Measurements from ENCODE around the gene LIMS2.

The LIMS2 gene

DNA sequence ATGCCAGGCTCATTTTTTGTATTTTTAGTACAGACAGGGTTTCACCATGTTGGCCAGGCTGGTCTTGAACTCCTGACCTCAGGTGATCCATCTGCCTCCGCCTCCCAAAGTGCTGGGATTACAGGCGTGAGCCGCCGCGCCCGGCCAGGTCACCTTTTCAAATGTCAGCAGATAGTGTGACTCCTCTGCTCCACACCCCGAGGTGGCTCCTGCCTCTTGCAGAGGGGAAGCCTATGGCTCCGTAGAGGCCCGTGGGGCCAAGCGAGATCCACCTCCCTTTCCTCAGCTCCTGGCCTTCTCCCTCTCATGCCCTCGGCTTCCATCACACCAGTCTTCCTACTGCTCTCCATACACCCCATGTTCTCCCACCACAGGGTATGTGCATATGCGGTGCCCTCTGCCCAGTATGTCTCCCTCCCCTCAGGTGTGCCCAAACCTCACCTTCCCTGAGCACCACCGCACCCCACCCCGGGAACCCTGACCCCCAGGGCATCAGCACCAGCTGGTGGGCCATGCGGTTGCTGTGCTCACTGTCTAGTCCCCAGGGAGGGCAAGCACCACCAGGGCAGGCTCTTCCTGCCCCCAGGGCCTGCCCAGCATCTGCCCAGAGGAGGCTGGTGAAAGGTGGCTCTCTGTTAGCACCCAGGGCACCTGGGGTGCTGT is 18.6 kb downstream of the LIMS2 start:
- no peak overlapping the region for H3K4me3 ChIP-seq (ENCODE audit: control insufficient read depth, low read depth, low read length)
- TF ChIP-seq, protein P1, sequence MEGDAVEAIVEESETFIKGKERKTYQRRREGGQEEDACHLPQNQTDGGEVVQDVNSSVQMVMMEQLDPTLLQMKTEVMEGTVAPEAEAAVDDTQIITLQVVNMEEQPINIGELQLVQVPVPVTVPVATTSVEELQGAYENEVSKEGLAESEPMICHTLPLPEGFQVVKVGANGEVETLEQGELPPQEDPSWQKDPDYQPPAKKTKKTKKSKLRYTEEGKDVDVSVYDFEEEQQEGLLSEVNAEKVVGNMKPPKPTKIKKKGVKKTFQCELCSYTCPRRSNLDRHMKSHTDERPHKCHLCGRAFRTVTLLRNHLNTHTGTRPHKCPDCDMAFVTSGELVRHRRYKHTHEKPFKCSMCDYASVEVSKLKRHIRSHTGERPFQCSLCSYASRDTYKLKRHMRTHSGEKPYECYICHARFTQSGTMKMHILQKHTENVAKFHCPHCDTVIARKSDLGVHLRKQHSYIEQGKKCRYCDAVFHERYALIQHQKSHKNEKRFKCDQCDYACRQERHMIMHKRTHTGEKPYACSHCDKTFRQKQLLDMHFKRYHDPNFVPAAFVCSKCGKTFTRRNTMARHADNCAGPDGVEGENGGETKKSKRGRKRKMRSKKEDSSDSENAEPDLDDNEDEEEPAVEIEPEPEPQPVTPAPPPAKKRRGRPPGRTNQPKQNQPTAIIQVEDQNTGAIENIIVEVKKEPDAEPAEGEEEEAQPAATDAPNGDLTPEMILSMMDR (conservative IDR thresholded peaks at IDR 0.05; ENCODE audit: control insufficient read depth, insufficient read depth, low read depth, low read length), result no peak
- no peak for DNase-seq (ENCODE audit: low read depth)

DNA sequence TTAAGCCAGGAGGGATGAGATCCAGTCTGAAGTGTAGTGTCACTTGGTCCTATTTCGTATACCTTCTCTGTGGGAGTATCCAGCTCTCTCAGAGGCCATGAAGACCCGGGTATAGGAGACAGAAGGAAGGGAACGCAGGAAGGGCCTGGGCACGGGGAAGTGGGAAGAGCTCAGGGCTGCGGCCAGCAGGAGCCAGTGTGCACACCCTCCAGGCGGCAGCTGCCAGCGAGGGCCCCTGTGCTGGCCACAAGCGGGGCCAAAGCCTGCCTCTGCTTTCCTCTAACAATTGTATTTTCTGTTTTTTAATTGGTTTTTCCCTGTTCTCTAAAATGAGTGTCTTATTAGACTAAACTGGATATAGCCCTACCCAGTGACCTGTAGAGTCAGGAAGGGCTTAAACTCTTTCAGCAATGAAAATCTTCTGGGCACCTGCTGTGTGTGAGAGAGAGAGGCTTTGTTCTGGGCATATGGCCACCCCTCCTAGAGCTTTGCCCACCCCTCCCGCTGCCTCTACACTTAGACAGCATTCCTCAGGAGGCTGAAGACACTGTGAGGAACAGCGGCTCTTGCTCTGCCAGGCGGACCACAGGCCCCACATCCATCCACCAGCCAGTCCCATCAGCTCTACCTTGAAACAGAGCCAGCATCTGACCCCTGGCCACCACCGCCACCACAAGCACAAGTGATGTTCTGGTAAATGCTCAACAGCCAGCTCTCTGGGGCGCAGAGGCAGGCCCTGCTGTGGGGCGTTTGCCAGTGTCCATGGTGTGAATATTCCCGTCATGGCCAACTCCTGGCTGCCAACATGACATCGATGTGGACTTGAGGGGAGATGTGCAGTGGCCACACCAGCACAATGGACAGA is 19.9 kb downstream of the LIMS2 start:
- DNase-seq (ENCODE audit: low read depth), result no peak
- no peak overlapping the region for H3K4me3 ChIP-seq (ENCODE audit: control insufficient read depth, low read depth, low read length)
- TF ChIP-seq, protein P1 (conservative IDR thresholded peaks at IDR 0.05; ENCODE audit: control insufficient read depth, insufficient read depth, low read depth, low read length), result no peak

DNA sequence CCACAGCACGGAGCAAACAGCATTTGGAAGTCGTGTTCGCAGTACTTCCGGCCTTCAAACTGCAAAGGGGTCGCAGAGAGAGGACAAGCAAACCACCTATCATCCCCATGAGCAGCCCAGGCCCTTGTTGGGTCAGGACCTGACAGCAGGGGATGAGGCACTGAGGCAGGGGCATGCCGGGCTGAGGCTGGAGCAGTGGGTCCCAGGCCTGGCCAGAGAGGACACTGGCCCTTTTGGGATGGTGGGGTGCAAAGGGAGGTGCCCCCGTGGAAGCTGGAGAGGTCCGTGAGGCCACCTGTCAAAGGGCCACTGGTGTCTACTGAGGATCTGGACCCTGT is 20.5 kb downstream of the LIMS2 start:
- TF ChIP-seq, protein P1 (conservative IDR thresholded peaks at IDR 0.05; ENCODE audit: control insufficient read depth, insufficient read depth, low read depth, low read length), result no peak
- no peak overlapping the region for H3K4me3 ChIP-seq (ENCODE audit: control insufficient read depth, low read depth, low read length)
- no peak for DNase-seq (ENCODE audit: low read depth)

DNA sequence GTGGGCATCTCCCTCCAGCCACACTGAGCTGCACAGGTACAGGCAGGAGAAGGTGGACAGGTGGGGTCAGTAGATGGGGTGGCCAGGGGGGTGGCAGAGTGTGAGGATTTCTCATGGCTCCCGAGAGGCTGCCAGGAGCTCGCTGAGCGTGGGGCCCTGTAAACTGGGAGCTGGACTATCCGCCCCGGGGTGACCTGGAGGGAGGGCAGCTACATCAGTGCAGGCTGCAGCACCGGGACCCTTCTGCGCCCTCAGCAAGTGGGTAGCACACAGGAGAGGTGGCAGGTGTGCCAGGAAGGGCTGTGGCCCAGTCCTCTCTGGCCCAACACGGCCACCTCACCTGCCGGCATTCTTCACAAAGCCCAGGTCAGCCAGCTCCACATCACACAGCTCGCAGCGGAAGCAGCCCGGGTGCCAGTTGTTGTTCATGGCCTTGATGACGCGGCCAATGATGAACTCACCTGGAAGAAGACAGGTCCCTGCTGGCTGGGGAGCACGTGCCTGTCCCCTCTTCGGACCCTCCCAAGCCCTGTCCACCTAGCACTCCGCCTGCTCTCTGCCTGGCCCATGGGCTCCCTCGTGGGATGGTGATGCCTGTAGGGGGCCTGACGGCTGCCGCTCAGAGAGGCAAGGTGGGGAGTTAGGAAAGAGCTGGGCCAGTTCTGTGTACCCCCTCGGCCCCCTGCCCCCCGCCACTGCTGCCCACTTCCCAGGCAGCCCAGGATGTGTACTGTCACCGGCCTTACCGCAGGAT is 21.1 kb downstream of the LIMS2 start:
- TF ChIP-seq, protein P1 (conservative IDR thresholded peaks at IDR 0.05; ENCODE audit: control insufficient read depth, insufficient read depth, low read depth, low read length), result no peak
- no peak for DNase-seq (ENCODE audit: low read depth)

DNA sequence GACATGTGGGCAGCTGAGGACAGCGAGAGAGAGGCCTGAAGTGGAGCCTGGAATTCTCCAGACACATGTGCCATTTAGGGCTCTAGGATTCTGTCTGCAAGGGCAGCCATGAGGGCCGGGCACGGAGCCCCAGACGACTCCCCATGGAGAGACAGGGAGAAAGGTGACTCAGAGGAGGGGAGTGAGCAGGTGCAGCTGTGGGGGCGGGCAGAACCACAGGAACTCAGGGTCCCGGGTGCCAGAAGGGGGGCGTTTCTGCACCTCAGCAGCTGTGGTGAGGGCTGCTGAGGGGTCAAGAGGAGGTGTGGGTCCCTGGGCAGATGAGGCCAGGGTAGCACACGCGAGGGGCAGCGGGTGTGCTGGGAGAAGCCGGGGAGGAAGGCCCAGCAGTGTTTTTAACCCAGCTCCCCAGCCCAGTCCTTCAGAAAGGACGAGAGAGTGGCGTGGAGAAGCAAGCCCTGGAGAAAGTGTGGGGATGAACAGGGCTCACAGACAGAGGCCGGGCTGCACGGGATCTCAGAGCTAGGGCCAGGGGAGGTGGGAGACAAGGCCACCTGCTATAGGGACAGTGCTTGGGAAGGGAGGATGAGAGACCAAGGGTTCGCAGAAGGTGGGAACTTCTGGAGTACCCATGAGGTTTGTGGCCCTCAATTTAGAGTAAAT is 21.8 kb downstream of the LIMS2 start:
- no peak overlapping the region for H3K4me3 ChIP-seq (ENCODE audit: control insufficient read depth, low read depth, low read length)
- DNase-seq (ENCODE audit: low read depth), result no peak
- TF ChIP-seq, protein P1 (conservative IDR thresholded peaks at IDR 0.05; ENCODE audit: control insufficient read depth, insufficient read depth, low read depth, low read length), result no peak

More for the DNA sequence above, 21.1 kb downstream of the LIMS2 start:
- no peak overlapping the region for H3K4me3 ChIP-seq (ENCODE audit: control insufficient read depth, low read depth, low read length)

DNA sequence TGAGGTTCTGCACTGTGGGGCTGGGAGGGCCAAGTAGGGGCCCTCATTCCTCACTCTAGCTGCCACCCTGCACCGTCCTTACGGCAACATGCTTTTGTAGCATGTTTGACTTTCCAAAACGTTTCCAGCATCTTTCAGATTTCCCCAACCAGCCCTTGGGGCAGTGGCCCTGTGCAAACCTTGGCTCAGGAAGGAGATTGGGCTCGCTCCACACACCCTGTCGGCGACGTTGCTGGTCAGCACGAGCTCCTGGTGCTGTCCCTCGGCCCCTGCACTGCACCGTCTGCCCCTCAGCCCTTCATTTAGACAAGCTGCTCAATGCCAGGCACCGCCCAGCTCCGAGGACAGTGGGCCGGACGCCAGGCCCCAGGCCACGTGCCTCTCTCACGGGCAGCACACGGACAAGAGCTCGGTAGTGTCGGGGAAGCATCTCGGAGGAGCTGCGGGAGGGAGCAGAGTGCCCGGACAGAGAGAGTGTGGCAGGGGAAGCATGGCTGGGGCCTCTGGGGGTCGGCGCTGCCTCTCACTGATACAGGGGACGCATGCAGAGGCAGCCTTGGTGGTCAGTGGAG is 22.5 kb downstream of the LIMS2 start:
- no peak overlapping the region for H3K4me3 ChIP-seq (ENCODE audit: control insufficient read depth, low read depth, low read length)
- TF ChIP-seq, protein P1 (conservative IDR thresholded peaks at IDR 0.05; ENCODE audit: control insufficient read depth, insufficient read depth, low read depth, low read length), result no peak

More for the DNA sequence above, 22.5 kb downstream of the LIMS2 start:
- DNase-seq (ENCODE audit: low read depth), result no peak
